GM19023 (cell line): ENCODE results near the gene FADS2.

Experiments
- ATAC-seq: cut with Tn5 transposase; IDR thresholded peaks from one replicate; pipeline ENCODE4 v1.9.1; 2021; ENCODE audit warnings: mild to moderate bottlenecking, moderate library complexity; ENCODE audit not compliant: unreplicated experiment

FADS2 gene

DNA sequence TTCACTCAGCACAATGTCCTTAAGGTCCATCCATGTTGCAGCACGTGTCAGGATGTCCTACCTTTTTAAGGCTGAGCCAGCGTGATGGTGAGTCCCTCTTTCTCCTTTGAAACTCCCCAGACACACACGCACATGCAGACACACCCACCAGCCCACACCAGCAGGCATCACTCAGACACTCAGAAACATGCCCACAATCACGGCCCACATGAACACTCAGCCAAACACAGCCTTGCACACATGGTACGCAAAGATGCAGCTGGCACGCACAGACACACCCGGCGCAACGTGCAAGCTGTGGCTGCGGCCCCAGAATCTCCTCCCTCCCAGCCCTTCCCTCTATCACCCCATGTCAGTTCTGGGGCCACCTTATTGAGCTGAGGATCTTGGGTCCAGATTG, 55.2 kb downstream of the FADS2 start:
- ATAC-seq, result no peak

DNA sequence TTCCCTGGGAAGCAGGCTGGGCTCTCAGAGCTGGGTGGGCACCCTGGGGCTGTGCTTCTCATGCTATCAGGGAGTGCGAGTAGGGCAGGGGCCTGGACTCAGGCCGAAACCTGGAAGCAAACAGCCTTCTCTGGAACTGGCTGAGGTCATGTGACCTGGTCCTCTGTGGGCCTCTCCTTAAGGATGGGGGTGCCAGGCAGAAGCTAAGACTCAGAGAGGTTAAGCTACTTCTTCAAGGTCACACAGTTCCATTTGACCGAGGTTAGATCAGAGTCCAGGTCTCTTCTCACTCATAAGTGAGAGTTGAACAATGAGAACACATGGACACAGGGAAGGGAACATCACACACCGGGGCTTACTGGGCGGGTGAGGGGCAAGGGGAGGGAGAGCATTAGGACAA, 55.8 kb downstream of the FADS2 start:
- no peak for ATAC-seq

DNA sequence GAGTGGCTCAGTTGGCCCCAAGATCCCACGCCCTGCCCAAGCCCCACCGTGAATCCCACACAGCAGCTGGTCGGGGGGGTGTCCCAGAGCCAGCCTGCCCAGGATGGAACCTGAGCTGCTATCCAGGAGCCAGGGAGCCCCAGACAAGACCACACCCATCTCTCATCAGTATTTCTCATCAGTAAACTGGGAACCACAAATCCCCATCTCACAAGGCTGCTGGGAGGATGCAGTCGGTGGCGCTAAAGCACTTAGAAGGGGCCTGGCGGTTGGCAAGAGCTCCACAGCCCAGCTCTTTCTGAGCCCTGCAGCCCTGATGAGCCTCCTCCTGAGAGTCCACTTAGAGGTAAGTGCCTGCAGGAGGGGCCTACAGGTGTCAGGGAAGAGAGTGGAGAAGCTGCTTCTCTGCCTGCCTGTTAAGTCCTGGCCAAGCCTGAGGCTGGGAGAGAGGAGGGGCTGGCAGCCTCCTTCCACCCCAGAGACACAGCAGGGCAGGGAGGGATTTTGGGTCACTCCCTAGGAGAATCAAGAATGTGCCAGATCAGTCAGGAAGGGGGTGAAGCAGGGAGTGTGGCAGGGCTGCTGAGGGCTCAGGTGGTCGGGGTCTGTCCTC, 57.2 kb downstream of the FADS2 start:
- ATAC-seq, result no peak

DNA sequence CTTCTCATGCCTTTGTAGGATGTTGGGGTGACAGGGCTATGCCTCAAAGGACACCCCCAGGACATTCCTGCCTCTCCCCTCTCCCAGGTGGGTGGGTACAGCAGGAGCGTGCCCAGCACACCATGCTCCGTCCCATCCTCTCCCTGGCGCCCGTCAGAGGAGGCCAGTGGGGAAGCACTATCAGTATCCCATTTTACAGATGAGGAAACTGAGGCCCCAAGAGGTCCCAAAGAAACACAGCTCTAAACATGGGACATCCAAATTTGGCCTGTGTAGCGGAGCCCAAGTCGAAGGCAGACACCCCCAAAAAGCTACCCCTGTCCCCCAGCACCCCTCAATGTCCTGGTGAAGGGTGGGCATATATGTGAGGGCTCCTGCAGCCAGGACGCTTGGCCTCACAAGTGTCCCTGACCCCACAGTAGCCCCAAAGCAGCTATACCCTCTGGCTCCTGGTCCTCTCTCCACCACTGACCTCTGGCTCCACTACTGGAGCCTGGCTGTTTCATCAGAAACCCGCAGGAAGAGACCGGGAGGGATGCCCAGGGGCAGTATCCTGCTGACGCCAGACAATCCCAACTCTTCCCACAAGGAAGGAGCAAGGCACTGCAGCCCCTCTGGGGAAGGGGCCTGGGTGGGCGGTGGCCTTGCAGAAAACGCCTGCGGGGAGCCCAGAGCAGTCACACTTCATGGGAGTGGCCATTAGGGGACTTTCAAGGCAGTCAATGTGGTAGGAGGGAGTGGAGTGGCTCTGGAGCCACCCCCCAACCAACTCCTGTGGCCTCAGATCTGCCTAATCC, 57.9 kb downstream of the FADS2 start:
- ATAC-seq, result no peak

DNA sequence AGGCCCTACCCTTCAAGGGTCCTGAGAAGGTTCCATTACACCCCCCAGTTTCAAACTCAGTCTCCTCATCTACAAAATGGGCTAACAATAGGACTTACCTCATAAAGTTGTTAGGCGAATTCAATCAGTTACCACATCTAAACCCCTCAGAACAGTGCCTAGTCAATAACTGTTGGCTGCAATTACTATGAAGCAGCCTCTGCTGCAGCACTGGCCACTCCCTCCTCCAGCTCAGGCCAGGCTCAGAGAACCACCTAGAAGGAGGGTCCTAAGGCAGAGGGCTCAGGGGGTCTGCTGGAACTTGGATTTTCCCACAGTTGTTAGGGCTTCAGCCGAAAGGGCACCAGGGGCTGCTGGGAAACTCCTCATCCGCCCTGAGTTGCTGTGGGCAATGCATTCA, 58.5 kb downstream of the FADS2 start:
- no peak for ATAC-seq

DNA sequence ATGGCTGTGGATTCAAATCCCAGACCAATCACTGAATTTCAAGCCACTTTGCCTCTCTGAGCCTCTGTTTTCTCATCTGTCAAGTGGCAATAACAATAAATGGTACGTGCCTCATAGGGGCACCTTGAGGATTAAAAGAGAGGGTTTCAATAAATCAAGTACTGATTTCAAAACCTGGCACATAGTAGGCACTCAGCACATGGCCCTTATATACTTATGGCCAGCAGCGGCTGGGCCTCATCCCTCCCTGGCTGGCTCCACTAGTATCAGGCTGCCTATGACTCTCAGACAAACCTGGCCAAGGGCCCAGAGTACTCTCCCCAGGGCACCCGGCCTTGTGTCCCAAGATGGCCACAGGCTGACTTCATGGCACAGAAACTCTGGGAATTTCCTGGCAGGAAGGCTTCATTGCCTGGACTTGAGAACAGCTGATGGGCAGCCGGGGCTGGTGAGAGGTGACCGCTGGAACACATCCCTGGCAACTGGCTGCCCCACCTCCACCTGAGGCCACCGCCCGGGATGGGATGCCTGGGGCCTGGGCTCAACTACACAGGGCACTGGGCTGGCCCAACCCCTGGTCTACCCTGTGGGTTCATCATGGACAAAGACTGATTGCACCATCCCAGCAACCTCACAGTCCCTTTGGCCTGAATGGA, 59.9 kb downstream of the FADS2 start:
- ATAC-seq, result no peak

DNA sequence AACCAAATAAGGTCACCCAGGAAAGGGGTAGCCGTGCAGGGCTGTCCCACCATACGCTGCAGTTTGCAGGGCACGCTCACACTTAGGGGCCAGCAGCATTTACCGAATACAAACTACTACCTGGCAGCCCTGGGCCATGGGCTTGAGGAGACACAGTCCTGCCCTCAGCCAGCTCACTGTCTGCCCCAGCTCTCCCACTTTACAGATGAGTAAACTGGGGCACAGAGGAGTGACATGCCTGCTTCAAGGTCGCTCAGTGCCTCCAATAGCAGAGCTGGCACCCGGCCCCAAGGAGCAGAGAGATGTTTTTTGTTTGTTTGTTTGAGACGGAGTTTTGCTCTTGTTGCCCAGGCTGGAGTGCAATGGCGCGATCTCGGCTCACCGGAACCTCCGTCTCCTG, 60.5 kb downstream of the FADS2 start:
- no peak for ATAC-seq

DNA sequence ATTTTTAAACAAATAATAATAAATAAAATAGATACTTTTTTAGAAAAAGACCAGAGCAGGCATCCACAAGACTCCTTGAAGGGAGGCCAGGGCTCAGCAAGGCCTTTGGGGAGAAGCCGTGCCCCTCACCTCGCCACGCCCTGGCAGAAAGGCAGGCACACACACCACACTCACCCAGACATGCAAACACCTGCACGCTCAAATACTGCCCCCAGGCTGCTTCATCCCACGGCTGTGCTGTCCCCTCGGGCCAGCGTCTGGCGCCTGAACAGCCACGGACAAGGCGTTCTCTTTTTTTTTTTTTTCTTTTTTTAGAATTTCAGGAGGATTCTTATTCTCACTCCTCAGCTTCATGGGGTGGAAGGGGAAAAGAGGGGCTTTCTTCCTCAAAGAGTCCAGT, 61.7 kb downstream of the FADS2 start:
- no peak for ATAC-seq

DNA sequence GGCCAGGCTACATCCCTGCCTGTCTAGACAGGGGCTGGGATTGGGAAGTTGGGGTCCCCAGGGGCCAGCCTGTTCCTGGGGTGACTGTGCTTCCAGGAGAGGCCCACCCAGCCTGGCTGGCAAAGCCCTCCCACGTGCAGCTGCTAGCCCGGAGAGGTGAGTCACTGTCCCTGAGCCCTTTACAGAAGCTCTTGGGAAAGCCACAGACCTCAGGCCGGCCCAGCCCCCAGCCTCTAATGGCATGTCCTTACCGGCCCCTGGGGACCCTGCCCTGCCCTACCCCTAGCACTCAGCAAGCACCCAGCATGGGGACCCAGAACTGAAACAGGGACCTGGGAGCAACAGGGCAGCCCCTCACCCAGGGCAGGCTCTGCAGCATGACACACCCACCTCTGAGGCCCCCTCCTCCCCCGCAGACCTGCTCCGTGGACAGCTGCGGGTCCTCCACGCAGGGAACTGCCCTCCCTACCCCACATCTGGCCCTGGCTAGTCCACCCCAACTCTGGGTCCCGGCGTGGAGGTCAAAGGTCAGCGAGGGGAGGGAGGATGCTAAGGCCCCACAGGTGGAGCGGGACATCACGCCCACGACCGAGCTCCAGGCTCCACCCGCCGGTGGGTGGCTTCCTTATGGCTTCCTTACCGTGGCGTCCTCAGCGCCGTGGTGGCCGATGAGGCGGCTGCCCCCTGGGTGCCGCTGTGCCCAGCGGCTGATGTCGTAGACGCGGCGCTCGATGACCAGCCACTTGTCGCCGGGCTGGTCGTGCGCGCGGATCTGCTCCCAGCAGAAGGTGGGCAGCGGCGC, 62.6 kb downstream of the FADS2 start:
- peak; percentile 22 for ATAC-seq

DNA sequence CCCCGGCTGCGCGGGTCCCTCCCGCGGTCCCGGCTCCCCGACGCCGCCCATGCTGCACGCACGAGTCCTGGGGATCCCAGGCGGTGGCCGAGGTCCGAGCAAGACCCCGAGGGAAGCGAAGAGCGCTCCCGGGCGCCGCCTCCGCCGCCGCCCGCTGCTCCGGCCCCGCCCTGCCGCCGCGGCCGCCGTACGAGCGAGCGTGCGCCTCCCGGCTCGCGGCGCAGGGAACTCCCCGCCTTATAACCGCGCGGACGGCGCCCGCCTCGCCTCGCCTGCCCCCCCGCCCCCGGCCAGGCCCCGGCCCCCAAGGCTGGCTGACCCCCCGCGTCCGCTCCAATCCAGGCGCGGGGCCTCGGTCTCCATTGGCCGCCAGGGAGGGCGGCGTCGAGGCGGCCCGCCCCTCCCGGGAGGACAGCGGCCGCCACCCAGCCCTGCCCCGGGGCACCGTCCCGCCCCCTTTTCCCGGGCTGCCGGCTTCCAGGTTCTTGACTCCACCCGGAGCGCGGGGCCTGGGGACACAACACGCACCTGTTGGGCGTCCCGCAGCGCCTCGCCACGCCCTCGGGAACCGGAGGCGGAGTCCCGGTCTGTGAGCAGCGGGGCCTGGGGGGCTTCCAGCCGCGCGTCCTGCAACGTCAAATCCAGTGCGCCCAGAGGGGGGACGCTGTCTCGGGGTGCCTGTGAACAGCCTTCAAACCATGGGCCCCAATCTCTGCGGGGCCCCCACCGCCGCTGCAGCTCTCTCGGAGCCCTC, 63.4 kb downstream of the FADS2 start, which contains the start of gene FADS3:
Gene FADS3 (minus strand): TSS at position 215 of the 754 bp plus-strand sequence. CDS start 164 bp downstream, at position 51.
- peak; percentile 70 for ATAC-seq

DNA sequence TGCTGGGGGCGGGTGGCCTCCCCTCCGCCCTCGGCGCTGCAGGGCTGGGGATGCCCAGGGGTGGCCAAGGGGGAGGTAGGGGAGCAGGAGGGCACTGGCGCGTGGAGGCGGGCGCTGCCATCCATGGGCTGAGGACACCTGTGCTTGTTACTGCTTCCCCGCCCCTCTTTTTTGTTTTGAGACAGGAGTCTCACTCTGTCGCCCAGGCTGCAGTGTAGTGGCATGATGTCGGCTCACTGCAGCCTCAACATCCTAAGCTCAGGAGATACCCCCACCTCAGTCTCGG, 63.9 kb downstream of the FADS2 start:
- ATAC-seq, result peak; percentile 40

DNA sequence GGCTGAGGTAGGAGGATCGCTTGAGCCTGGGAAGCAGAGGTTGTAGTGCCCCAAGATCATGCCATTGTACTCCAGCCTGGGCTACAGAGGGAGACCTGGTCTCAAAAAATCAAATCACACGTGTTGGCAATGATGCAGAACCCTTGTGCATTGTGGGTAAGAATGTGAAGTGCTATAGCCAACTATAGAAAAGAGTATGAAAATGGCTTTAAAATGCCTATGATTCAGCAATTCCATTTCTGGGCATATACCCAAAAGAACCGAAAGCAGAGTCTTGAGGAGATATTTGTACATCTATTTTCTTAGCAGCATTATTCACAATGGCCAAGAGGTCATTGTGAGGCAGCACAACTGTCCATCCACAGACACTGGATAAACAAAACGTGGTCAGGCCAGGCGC, 65.9 kb downstream of the FADS2 start:
- no peak for ATAC-seq

DNA sequence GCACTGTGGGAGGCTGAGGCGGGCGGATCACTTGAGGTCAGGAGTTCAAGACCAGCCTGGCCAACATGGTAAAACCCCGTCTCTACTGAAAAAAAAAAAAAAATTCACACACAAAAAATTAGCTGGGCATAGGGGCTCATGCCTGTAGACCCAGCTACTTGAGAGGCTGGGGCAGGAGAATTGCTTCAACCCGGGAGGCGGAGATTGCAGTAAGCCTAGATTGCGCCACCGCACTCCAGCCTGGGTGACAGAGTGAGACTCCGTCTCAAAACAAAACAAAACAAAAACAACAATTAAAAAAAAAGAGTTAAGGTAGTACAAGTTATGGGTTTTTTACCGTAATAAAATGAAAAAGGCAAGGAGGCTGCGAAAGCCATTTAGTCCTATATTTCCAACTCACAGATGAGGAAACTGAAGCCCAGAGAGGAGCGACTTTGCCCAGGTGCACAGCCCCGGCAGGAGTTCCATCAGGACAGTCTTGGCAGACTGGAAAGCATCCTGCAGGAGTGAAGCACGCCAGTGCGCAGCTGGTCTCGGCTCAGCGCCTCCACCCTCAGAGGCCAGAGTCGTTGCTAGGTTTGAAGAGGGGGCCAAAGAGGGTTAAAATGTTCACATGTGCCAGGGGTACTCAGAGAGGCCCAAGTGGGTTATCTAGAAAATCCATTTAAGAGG, 67.1 kb downstream of the FADS2 start:
- no peak for ATAC-seq

DNA sequence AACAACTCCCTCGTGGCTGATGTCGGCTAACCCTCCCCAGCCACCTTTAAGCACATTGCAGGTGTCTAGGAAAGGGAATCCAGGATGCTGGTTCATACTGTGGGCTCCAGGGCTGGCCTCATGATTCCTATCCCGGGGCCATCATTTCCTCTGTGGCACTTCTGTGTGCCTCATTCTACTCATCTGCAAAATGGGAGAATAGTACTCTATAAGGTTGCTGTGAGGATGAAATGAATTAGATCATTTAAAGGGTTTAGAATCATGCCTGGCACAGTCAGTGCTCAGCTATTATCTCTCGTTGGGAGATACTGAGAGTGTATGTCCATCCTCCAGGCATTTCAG, 67.6 kb downstream of the FADS2 start:
- no peak for ATAC-seq

DNA sequence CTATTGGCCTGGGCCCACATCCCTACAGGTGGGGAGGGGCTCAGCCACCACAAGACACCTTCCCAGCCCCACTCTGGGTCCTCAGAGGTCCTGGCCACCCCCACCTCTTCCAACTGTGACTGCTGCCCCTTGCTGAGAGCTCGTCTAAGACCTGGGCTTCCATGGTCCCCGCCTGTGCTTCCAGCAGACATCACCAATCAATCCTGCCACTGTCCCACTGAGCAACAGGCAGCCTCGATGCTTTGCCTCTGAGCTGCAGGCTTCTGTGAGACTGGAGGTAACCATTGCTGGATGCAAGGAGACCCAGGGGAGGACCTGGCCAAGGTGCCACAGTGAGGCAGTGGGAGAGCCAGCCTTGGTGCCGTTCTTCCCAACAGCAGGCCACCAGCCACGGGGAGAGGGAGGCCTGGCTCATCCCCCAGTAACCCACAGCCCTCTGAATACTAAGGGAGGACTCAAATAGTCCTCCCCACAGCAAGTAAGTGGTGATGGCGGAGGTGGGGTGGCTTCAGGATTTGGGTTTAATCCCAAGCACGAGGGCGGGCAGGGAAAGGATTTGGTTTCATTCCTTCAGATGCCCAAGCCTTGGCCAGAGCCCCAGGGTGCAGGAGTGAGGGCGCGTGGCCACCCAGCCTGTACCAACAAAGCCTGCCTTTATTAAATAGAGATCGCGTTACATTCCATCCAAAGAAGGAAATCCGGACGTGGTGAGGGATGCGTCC, 68.7 kb downstream of the FADS2 start:
- ATAC-seq, result no peak

DNA sequence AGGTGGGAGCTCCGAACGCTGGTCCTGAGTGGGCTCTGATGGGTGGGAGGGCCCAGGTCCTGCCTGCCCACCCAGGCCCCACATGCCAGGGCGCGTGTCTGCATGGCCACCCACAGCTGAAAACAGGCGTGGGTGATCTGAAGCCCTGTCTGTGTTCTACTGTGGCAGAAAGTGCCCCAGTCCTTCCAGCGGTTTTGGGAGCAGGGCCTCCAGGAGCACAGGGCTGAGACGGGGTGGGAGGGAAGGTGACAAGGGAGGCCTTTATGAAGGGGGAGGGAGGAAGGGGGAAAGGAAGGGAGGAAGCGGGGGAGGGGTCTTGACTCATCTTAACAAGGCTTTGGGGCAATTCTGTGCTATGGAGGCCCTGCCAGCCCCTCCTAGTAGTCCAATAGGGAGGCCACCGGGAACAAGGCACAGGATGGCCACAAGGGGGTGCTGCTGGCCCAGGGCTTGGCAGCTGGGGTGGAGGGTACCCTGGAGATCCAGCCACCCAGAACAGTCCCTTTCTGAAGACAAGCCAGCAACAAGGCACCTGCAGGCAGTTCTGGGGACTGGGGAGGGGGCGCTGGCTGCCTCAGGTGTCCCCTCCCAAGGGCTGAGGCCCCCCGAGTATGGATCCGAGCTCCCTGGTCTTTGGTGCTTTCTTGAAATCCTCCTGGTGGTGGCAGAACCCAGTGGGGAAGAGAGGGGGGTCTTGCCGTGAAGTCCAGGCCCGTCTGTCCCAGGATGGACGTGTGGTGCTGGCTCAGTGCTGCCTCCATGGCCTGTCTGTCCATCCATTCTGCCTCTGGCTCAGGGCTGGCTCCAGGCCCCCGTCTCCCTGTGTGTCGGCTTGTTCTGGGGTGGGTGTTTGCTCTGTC, 69.5 kb downstream of the FADS2 start:
- ATAC-seq, result no peak

DNA sequence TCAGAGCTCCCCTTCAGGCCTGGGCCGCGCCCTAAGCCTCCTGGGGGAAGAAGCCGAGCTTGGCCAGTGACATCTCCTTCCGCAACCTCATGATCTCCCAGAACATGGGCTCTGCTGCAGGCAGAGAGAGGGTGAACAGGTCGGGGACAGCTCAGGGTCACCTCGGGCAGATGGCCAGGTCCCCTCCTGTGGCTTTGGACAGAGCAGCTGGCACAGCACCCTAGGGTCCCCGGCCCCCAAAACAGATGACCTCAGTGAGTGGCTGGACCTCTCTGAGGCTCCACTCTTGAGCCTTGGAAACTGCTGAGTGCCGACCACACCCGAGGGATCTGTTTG, 70.1 kb downstream of the FADS2 start:
- no peak for ATAC-seq

DNA sequence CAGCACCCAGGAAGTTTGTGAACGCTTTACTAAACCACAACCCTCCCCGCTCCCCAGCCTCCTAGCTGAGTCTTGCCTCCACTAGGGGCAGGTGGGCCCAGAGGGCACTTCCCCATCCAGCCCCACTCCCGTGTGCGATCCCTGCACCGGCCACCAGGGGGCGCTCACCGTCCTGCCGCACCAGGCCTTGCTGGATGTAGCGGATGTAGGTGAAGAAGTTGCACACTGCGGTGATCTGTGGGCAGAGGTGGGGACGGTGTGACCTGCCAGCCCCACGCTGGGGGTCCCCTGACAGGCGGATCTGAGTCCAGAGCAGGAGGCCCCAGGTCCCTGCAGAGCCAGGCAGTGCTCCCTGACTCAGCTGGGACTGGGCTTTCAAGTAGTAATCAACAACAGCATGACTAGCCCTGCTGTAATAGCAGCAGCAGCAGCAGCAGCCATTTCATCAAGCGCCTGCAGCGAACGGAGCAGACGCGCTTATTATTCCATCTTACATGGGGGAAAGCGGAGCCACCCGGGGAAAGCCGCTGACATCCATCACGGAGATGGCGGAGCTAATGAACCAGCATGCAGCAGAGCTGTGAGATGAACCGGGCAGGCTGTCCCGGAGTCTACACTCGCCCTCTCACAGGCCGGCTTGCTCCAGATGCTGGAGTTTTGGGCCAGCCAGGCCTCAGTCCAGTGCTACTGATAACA, 71.2 kb downstream of the FADS2 start:
- ATAC-seq, result no peak
